HL-60 (cell line): ENCODE measurements around the gene DIPK1A.

Experiments used
- DNase-seq, 2 experiments: peaks; one replicate each; pipeline ENCODE4 v3.0.0-alpha.2; 2010 to 2020; ENCODE audit warnings: low read depth in 1 of 2, low spot score in 1 of 2
- H3K27ac ChIP-seq: fragments of 250-450 bp; sonication (Bioruptor Pico); replicated peaks from 2 replicates; pipeline ENCODE4 v1.5.1; 2020; ENCODE audit warnings: mild to moderate bottlenecking, moderate library complexity
- H3K27me3 ChIP-seq: fragments of 250-450 bp; sonication (Bioruptor Pico); 2 replicates; pipeline ENCODE4 v1.5.1; 2021; ENCODE audit warnings: mild to moderate bottlenecking, moderate library complexity; ENCODE audit not compliant: insufficient read depth, poor library complexity, severe bottlenecking
- H3K4me3 ChIP-seq: replicated peaks from 2 replicates; pipeline ENCODE4 v1.5.1; 2011; ENCODE audit warnings: mild to moderate bottlenecking, control low read depth, low read length; ENCODE audit not compliant: insufficient read depth
- CTCF ChIP-seq: IDR thresholded peaks from one replicate; pipeline ENCODE4 v1.5.1; 2011; ENCODE audit warnings: low read length, control low read depth, inconsistent platforms; ENCODE audit not compliant: insufficient read depth
- GABPA ChIP-seq: IDR thresholded peaks from 2 replicates; pipeline ENCODE4 v1.6.1; 2012; ENCODE audit warnings: low read depth
- POLR2AphosphoS5 ChIP-seq: IDR thresholded peaks from 2 replicates; pipeline ENCODE4 v1.6.1; 2012; ENCODE audit warnings: low read depth
- REST ChIP-seq: IDR thresholded peaks from 2 replicates; pipeline ENCODE4 v1.6.1; 2012; ENCODE audit warnings: low read depth; ENCODE audit not compliant: insufficient replicate concordance
- SPI1 ChIP-seq: IDR thresholded peaks from 2 replicates; pipeline ENCODE4 v1.6.1; 2012; ENCODE audit warnings: low read depth, mild to moderate bottlenecking, borderline replicate concordance

Gene DIPK1A

GRCh38 chr1:92907949-92908684 is 53.1 kb downstream of the DIPK1A start:
- no peak for TF ChIP-seq SPI1
- no peak for TF ChIP-seq POLR2AphosphoS5
- no peak for TF ChIP-seq REST
- no peak for TF ChIP-seq CTCF
- TF ChIP-seq GABPA = no peak
- Histone ChIP-seq H3K4me3 (no peak overlapping the region), H3K27me3 (no peaks in the 10 kb centered on the region), H3K27ac (no peak overlapping the region)
- DNase-seq = no peak

- no peaks in the 10 kb centered on the region for H3K27me3 ChIP-seq
- DNase-seq = no peak
- no peak overlapping the region for H3K4me3 ChIP-seq
- H3K27ac ChIP-seq = no peak overlapping the region
- TF ChIP-seq GABPA = no peak
- no peak for TF ChIP-seq POLR2AphosphoS5
- no peak for TF ChIP-seq SPI1
- TF ChIP-seq REST = no peak
- no peak for TF ChIP-seq CTCF
Measured at GRCh38 chr1:92903765-92904164, 57.5 kb downstream of the DIPK1A start.

GRCh38 chr1:92902406-92902744 is 58.9 kb downstream of the DIPK1A start:
- no peak for DNase-seq
- Histone ChIP-seq H3K27ac (no peak overlapping the region), H3K4me3 (no peak overlapping the region), H3K27me3 (no peaks in the 10 kb centered on the region)
- no peak for TF ChIP-seq CTCF
- no peak for TF ChIP-seq REST
- TF ChIP-seq POLR2AphosphoS5 = no peak
- TF ChIP-seq SPI1 = no peak
- no peak for TF ChIP-seq GABPA
